ENCODE results near the gene NUMBL. TPM values are rescaled to one million over a fixed set of nuclear protein-coding genes. Genes with fewer than 3 reads are reported as not detected.

Gene NUMBL
- total RNA-seq, 1 experiment from 2014 or later: 18.3 TPM

DNA sequence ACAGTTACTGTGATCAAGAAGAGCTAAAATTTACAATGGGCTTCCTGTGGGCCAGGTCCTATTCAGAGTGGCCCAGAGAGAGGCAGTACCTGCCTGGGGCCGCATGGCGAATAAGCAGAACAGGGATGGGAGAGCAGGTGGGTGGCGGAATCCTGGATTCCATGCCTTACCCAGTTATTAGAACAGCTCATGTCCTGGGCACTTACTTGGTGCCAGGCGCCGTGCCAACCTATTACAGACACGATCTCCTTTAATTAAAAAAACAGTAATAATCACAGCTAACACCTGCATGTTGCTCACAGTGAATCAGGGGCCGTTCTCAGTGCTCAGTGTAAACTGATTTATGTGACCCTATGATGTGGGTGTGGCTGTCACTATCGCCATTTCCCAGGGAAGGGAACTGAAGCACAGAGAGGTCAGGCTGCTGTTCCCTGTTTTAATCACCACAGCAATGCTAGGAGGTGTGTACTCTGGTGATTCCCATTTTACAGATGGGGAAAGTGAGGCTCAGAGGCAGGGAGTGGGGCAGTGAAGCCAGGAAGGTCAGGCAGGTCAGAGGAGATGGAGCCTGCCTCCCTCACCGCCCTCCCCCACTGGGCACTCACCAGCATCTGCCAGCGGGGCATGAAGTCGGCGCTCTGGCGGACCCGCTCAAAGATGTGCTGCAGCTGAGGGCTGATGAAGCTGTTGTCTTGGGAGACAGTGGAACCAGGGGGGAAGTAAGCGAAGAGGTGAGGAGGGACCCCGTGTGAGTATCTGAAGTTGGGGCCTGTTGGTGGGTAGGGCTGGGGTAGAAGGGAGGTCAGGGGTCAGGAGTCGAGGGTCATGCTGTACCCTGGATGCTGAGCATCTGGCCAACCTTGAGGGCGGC lies 14.3 kb upstream of the NUMBL start:
- no peak for DNase-seq
- H3K27me3 ChIP-seq (ENCODE audit: control insufficient read depth, insufficient read depth, low read length): no peaks in the 10 kb centered on the region
- no peak overlapping the region for H3K4me3 ChIP-seq (ENCODE audit: insufficient read depth, low read depth, low read length)
- peaks cover 14% of the 10 kb centered on the region for H3K36me3 ChIP-seq (replicated peaks; ENCODE audit: control insufficient read depth, insufficient read depth, low read length)

DNA sequence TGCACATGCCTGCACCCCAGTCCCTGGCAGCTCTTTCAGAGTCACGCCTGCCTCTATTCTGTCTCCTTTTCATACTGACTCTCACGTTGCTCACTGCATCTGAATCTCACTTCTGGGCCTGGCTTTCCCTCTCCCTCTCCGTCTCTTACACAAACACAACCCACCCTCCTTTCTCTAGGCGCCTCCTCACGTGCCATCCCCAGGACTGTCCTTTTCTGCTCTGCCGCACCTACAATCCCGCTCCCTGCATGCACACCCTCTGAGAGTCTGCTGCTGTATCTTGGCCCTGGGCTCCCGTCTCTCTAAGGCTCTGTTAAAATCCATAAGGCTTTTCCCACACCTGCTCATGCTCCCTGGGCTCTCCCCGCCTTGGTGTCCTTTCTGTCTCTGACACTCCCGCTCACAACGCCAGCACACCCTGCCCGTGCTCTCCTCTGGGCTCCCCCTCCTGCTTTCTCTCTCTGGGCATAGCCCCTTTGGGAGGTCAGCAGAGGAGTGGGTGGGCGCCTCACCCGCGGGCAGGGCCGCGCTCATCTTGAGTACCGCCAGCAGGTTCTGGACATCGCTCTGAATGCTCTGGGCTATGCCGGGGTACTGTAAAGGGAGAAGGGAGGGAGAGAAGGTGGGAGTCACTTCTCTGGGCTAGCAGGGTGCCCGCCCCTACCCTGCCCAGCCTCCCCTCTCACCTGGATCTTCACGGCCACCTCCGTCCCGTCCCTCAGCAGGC lies 12.7 kb upstream of the NUMBL start:
- Histone ChIP-seq H3K27me3 (ENCODE audit: control insufficient read depth, insufficient read depth, low read length) (no peaks in the 10 kb centered on the region), H3K36me3 (replicated peaks; ENCODE audit: control insufficient read depth, insufficient read depth, low read length) (peaks cover 15% of the 10 kb centered on the region), H3K4me3 (ENCODE audit: insufficient read depth, low read depth, low read length) (no peak overlapping the region)
- peak; percentile 25 for DNase-seq

GRCh38 chr19:40702337-40703012 lies 12.0 kb upstream of the NUMBL start:
- peak; percentile 90 for DNase-seq
- Histone ChIP-seq H3K27me3 (ENCODE audit: control insufficient read depth, insufficient read depth, low read length) (no peaks in the 10 kb centered on the region), H3K36me3 (replicated peaks; ENCODE audit: control insufficient read depth, insufficient read depth, low read length) (peaks cover 14% of the 10 kb centered on the region), H3K4me3 (ENCODE audit: insufficient read depth, low read depth, low read length) (no peak overlapping the region)

GRCh38 chr19:40701758-40702157 lies 11.3 kb upstream of the NUMBL start:
- Histone ChIP-seq H3K36me3 (replicated peaks; ENCODE audit: control insufficient read depth, insufficient read depth, low read length) (peaks cover 15% of the 10 kb centered on the region), H3K27me3 (ENCODE audit: control insufficient read depth, insufficient read depth, low read length) (no peaks in the 10 kb centered on the region), H3K4me3 (ENCODE audit: insufficient read depth, low read depth, low read length) (no peak overlapping the region)
- DNase-seq: no peak

- Histone ChIP-seq H3K27me3 (ENCODE audit: control insufficient read depth, insufficient read depth, low read length) (no peaks in the 10 kb centered on the region), H3K36me3 (replicated peaks; ENCODE audit: control insufficient read depth, insufficient read depth, low read length) (peaks cover 14% of the 10 kb centered on the region), H3K4me3 (ENCODE audit: insufficient read depth, low read depth, low read length) (no peak overlapping the region)
- DNase-seq: peak; percentile 35
Measured at GRCh38 chr19:40700083-40700482, 9.6 kb upstream of the NUMBL start.

GRCh38 chr19:40697007-40697406 lies 6.6 kb upstream of the NUMBL start:
- no peak for DNase-seq
- H3K36me3 ChIP-seq (replicated peaks; ENCODE audit: control insufficient read depth, insufficient read depth, low read length): peaks cover 8% of the 10 kb centered on the region
- no peak overlapping the region for H3K4me3 ChIP-seq (ENCODE audit: insufficient read depth, low read depth, low read length)
- H3K27me3 ChIP-seq (ENCODE audit: control insufficient read depth, insufficient read depth, low read length): no peaks in the 10 kb centered on the region

- H3K4me3 ChIP-seq (ENCODE audit: insufficient read depth, low read depth, low read length): no peak overlapping the region
- H3K36me3 ChIP-seq (replicated peaks; ENCODE audit: control insufficient read depth, insufficient read depth, low read length): peaks cover 5% of the 10 kb centered on the region
- H3K27me3 ChIP-seq (ENCODE audit: control insufficient read depth, insufficient read depth, low read length): no peaks in the 10 kb centered on the region
- no peak for DNase-seq
Measured at GRCh38 chr19:40695881-40696280, 5.4 kb upstream of the NUMBL start.

DNA sequence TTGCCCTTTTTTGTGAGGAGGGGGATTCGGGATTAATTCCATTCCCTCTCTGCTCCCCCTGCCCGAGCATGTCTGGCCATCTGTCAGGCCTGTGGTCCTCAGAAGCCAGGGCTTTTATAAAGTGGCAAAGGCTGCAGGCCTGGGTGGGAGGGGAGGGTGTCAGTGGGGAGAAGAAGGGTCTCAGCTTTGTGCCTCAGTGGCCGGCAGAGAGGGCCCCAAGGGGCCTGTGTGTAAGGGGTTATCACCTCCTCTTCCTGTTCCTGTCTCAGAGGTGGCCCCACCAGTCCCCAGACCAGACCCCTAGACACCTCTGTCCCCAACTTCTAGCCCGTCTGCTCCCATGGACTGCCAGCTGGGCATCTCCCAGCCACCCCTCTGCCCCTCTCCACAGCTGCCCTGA lies 3.4 kb upstream of the NUMBL start:
- H3K36me3 ChIP-seq (replicated peaks; ENCODE audit: control insufficient read depth, insufficient read depth, low read length): peaks cover 2% of the 10 kb centered on the region
- H3K27me3 ChIP-seq (ENCODE audit: control insufficient read depth, insufficient read depth, low read length): no peaks in the 10 kb centered on the region
- H3K4me3 ChIP-seq (ENCODE audit: insufficient read depth, low read depth, low read length): no peak overlapping the region
- DNase-seq: no peak

DNA sequence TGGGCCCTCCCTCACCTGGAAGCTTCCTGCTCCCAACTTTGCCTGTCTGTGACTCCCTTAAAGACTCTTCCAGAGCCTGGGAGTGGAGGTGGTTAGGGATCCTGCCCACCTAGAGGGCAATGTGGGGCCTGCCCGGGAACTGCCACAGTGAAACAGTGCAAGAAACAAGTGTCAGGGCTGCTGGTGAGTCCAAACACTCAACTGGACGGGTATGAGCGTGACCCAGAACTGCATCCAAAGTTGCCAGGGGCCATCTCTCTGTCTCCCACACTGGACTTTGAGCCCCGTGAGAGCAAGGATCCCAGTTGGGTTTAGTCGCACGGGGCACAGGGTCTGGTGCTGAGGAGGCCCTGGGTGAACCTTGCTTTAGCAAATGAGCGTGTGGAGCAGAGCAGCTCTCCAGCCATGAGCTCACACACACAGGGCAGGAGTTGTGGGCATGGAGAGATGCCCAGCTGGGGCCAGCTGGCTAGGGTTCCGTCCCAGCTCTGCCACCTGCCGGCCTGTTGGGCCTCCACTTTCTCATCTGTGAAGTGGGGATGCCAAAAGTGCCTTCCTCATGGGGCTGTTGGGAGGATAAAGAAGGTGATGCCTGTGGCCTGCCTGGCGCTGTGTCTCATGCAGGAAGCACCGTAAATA lies 2.8 kb upstream of the NUMBL start:
- DNase-seq: no peak
- Histone ChIP-seq H3K4me3 (ENCODE audit: insufficient read depth, low read depth, low read length) (no peak overlapping the region), H3K36me3 (replicated peaks; ENCODE audit: control insufficient read depth, insufficient read depth, low read length) (peaks cover 2% of the 10 kb centered on the region), H3K27me3 (ENCODE audit: control insufficient read depth, insufficient read depth, low read length) (no peaks in the 10 kb centered on the region)

- H3K27me3 ChIP-seq (ENCODE audit: control insufficient read depth, insufficient read depth, low read length): no peaks in the 10 kb centered on the region
- H3K36me3 ChIP-seq (replicated peaks; ENCODE audit: control insufficient read depth, insufficient read depth, low read length): peaks cover 2% of the 10 kb centered on the region
- no peak overlapping the region for H3K4me3 ChIP-seq (ENCODE audit: insufficient read depth, low read depth, low read length)
- DNase-seq: no peak
Measured at GRCh38 chr19:40692212-40692551, 1.7 kb upstream of the NUMBL start.

DNA sequence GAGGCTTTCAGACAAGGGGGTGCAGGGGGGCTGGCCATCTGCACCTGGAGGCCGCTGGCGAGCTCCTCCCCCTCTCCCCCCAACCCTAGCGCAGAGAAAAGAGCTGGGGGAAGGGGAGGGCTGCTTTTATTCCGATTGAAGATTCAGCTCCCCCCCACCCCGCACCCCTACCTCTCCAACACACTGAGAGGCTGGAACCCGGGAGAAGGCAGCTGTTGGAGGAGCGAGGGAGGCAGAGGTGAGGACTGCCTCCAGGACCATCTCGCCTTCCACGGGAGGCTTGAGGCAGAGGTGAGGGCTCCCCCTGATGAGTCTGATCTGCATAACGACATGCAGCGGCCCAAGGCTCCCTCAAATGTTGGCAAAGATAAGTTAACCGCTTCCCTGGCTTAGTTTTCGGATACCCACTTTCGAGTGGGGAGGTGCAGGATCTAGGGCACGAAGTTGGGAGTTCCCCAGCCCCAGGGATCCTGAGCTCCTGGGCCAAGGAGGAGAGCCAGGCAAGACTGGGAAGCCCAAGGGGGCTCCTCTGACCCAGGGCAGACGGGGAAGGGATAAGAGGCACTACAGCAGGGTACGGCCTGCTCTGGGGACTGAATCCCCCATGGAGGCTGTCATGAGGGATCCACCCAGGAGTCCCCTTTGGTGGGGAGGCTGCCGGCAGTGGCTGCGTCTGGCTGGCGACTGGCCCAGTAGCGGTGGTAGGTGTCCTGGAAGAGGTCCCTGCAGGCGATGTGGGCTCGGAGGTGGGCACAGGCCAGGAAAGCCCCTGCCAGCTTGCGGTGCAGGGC lies 1.2 kb upstream of the NUMBL start:
- no peaks in the 10 kb centered on the region for H3K27me3 ChIP-seq (ENCODE audit: control insufficient read depth, insufficient read depth, low read length)
- H3K36me3 ChIP-seq (replicated peaks; ENCODE audit: control insufficient read depth, insufficient read depth, low read length): peaks cover under 1% of the 10 kb centered on the region
- peak; percentile 83 for DNase-seq
- H3K4me3 ChIP-seq (ENCODE audit: insufficient read depth, low read depth, low read length): peak overlapping the region; percentile 49

GRCh38 chr19:40690693-40691420 lies 406 bp upstream of the NUMBL start:
- peaks cover 1% of the 10 kb centered on the region for H3K36me3 ChIP-seq (replicated peaks; ENCODE audit: control insufficient read depth, insufficient read depth, low read length)
- peak; percentile 100 for DNase-seq
- H3K27me3 ChIP-seq (ENCODE audit: control insufficient read depth, insufficient read depth, low read length): no peaks in the 10 kb centered on the region
- H3K4me3 ChIP-seq (ENCODE audit: insufficient read depth, low read depth, low read length): peak overlapping the region; percentile 71

DNA sequence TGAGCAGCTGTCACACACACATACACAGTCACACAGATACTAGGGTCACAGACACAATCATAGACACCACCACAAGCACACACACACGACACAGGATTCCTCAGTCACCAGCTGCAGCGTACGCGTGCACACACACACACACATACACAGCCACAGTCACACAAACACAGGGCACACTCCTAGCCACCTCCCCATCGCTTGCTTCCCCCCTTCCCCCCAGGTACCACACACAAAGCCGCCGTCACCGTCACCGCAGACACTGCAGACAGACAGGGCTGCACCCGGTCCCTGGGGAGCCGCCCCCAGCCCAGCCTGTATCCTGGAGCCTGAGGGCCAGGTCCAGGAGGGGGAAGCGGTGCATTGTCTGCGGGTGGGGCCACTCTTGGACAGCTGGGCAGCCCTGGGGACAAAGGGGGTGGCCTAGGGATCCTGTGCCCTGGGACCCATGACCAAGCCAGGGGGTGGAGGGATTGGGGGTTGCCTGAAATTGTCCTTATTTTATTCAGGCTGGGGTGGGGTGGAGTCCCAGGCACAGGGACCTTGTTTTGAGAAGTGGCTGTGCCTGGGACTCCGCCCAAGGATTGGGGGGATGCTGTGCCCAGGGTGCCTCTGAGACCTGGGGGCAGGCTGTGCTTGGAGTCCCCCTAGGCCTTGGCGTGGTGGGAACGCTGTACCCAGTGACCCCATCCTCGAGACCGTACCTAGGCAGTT lies 957 bp downstream of the NUMBL start:
- peaks cover 12% of the 10 kb centered on the region for H3K36me3 ChIP-seq (replicated peaks; ENCODE audit: control insufficient read depth, insufficient read depth, low read length)
- H3K4me3 ChIP-seq (ENCODE audit: insufficient read depth, low read depth, low read length): peak overlapping the region; percentile 71
- peak; percentile 80 for DNase-seq
- H3K27me3 ChIP-seq (ENCODE audit: control insufficient read depth, insufficient read depth, low read length): no peaks in the 10 kb centered on the region
